Activated T-helper 2 cell treated with anti-CD3 and anti-CD28 coated beads, Interferon-gamma antibody, Interleukin-2, Interleukin-4, amounts not matched to agents 10 μg/mL and 5 μg/mL and 100 μg/mL, durations not matched to agents 14 hours and 24 hours and 36 hours (primary cell): ENCODE results near the gene FXYD1. TPM values are rescaled to one million over a fixed set of nuclear protein-coding genes. Genes with fewer than 3 reads are reported as not detected.

Experiments
- DNase-seq: peaks from one replicate; pipeline ENCODE4 v3.0.0; 2021; ENCODE audit warnings: low spot score
- H3K27ac Mint-ChIP-seq: one replicate; pipeline ENCODE4 v1.8.0; 2021; ENCODE audit warnings: mixed read lengths
- H3K27me3 Mint-ChIP-seq: one replicate; pipeline ENCODE4 v1.8.0; 2021; ENCODE audit warnings: low read depth, mixed read lengths
- H3K36me3 Mint-ChIP-seq: one replicate; pipeline ENCODE4 v1.8.0; 2021; ENCODE audit warnings: low read depth, mixed read lengths
- H3K4me1 Mint-ChIP-seq: one replicate; pipeline ENCODE4 v1.8.0; 2021; ENCODE audit warnings: low read depth, mixed read lengths
- H3K4me3 Mint-ChIP-seq: one replicate; pipeline ENCODE4 v1.8.0; 2021; ENCODE audit warnings: low read depth, mild to moderate bottlenecking, moderate library complexity, mixed read lengths
- H3K9me3 Mint-ChIP-seq: one replicate; pipeline ENCODE4 v1.8.0; 2021; ENCODE audit warnings: mixed read lengths
- intact Hi-C: fragments of 100-400 bp; cut with micrococcal nuclease; formaldehyde crosslinking; loops from one replicate; pipeline ENCODE4 v1.15.1; 2023
- total RNA-seq: library from RNA; stranded (reverse); gene quantifications from 2 replicates; pipeline ENCODE4 v1.2.3, GENCODE V29; 2022

Gene FXYD1
- total RNA-seq = 0.71 TPM in 1 of 2 replicates, not detected in the other

GRCh38 chr19:35138305-35138892 is at the start of gene FXYD1:
Gene FXYD1, plus strand, starts transcription at chr19:35138824. Its CDS starts 1,256 bp downstream, at chr19:35140080.
- no peaks in the 10 kb centered on the region for H3K9me3 Mint-ChIP-seq
- H3K4me3 Mint-ChIP-seq = no peak within 1 kb of the TSS
- H3K36me3 Mint-ChIP-seq = no peaks in the 10 kb centered on the region
- intact Hi-C loops = loop anchor here (5.0 kb wide), 1 partner anchor 71 kb away; no protein-coding TSS in a partner anchor
- no peak for DNase-seq
- peaks cover 19% of the 10 kb centered on the region for H3K27me3 Mint-ChIP-seq
- peaks cover 16% of the 10 kb centered on the region for H3K4me1 Mint-ChIP-seq
- H3K27ac Mint-ChIP-seq = no peak within 1 kb of the TSS

- intact Hi-C loops = no loop called here
- Mint-ChIP-seq H3K27ac (no peak overlapping the region), H3K4me3 (no peak overlapping the region), H3K36me3 (no peaks in the 10 kb centered on the region), H3K9me3 (no peaks in the 10 kb centered on the region), H3K4me1 (no peaks in the 10 kb centered on the region), H3K27me3 (peaks cover 4% of the 10 kb centered on the region)
- DNase-seq = no peak
These were observed 49.1 kb upstream of the FXYD1 start for GRCh38 chr19:35089554-35089953.

GRCh38 chr19:35090160-35090505 is 48.5 kb upstream of the FXYD1 start:
- Mint-ChIP-seq H3K27me3 (peaks cover 4% of the 10 kb centered on the region), H3K9me3 (no peaks in the 10 kb centered on the region), H3K4me3 (no peak overlapping the region), H3K27ac (no peak overlapping the region), H3K36me3 (no peaks in the 10 kb centered on the region), H3K4me1 (no peaks in the 10 kb centered on the region)
- no peak for DNase-seq
- intact Hi-C loops = loop anchor here (1.0 kb wide), 1 partner anchor 46 kb away; no protein-coding TSS in a partner anchor

GRCh38 chr19:35090506-35091214 is 48.0 kb upstream of the FXYD1 start:
- no peak for DNase-seq
- H3K4me3 Mint-ChIP-seq = no peak overlapping the region
- H3K27ac Mint-ChIP-seq = no peak overlapping the region
- intact Hi-C loops = loop anchor here (1.0 kb wide), 1 partner anchor 46 kb away; no protein-coding TSS in a partner anchor
- no peaks in the 10 kb centered on the region for H3K36me3 Mint-ChIP-seq
- no peaks in the 10 kb centered on the region for H3K9me3 Mint-ChIP-seq
- no peaks in the 10 kb centered on the region for H3K4me1 Mint-ChIP-seq
- H3K27me3 Mint-ChIP-seq = peaks cover 4% of the 10 kb centered on the region

GRCh38 chr19:35093430-35093829 is 45.2 kb upstream of the FXYD1 start:
- Mint-ChIP-seq H3K4me3 (no peak overlapping the region), H3K27ac (no peak overlapping the region), H3K27me3 (peaks cover 4% of the 10 kb centered on the region), H3K36me3 (no peaks in the 10 kb centered on the region), H3K4me1 (no peaks in the 10 kb centered on the region), H3K9me3 (no peaks in the 10 kb centered on the region)
- intact Hi-C loops = no loop called here
- DNase-seq = no peak

- no peaks in the 10 kb centered on the region for H3K4me1 Mint-ChIP-seq
- H3K9me3 Mint-ChIP-seq = no peaks in the 10 kb centered on the region
- intact Hi-C loops = no loop called here
- DNase-seq = no peak
- no peak overlapping the region for H3K4me3 Mint-ChIP-seq
- H3K27ac Mint-ChIP-seq = no peak overlapping the region
- no peaks in the 10 kb centered on the region for H3K36me3 Mint-ChIP-seq
- H3K27me3 Mint-ChIP-seq = peaks cover 4% of the 10 kb centered on the region
These were observed 44.5 kb upstream of the FXYD1 start for GRCh38 chr19:35093941-35094647.

GRCh38 chr19:35094656-35095055 is 44.0 kb upstream of the FXYD1 start:
- Mint-ChIP-seq H3K36me3 (no peaks in the 10 kb centered on the region), H3K9me3 (no peaks in the 10 kb centered on the region), H3K27ac (no peak overlapping the region), H3K4me3 (no peak overlapping the region), H3K27me3 (peaks cover 4% of the 10 kb centered on the region), H3K4me1 (no peaks in the 10 kb centered on the region)
- no peak for DNase-seq
- intact Hi-C loops = no loop called here

- no peak overlapping the region for H3K4me3 Mint-ChIP-seq
- intact Hi-C loops = no loop called here
- no peaks in the 10 kb centered on the region for H3K9me3 Mint-ChIP-seq
- H3K36me3 Mint-ChIP-seq = no peaks in the 10 kb centered on the region
- no peaks in the 10 kb centered on the region for H3K27me3 Mint-ChIP-seq
- no peak overlapping the region for H3K27ac Mint-ChIP-seq
- DNase-seq = no peak
- no peaks in the 10 kb centered on the region for H3K4me1 Mint-ChIP-seq
These were observed 42.8 kb upstream of the FXYD1 start for GRCh38 chr19:35095667-35096368.

GRCh38 chr19:35098413-35099049 is 40.1 kb upstream of the FXYD1 start:
- Mint-ChIP-seq H3K4me1 (no peaks in the 10 kb centered on the region), H3K4me3 (no peak overlapping the region), H3K27ac (no peak overlapping the region), H3K27me3 (no peaks in the 10 kb centered on the region), H3K9me3 (no peaks in the 10 kb centered on the region), H3K36me3 (no peaks in the 10 kb centered on the region)
- intact Hi-C loops = no loop called here
- DNase-seq = no peak

GRCh38 chr19:35099155-35099896 is 39.3 kb upstream of the FXYD1 start:
- H3K27ac Mint-ChIP-seq = no peak overlapping the region
- no peaks in the 10 kb centered on the region for H3K27me3 Mint-ChIP-seq
- H3K4me3 Mint-ChIP-seq = no peak overlapping the region
- no peaks in the 10 kb centered on the region for H3K36me3 Mint-ChIP-seq
- H3K4me1 Mint-ChIP-seq = no peaks in the 10 kb centered on the region
- no peaks in the 10 kb centered on the region for H3K9me3 Mint-ChIP-seq
- intact Hi-C loops = no loop called here
- DNase-seq = no peak

- Mint-ChIP-seq H3K4me3 (no peak overlapping the region), H3K9me3 (no peaks in the 10 kb centered on the region), H3K36me3 (no peaks in the 10 kb centered on the region), H3K27ac (no peak overlapping the region), H3K27me3 (no peaks in the 10 kb centered on the region), H3K4me1 (no peaks in the 10 kb centered on the region)
- intact Hi-C loops = no loop called here
- DNase-seq = no peak
These were observed 38.7 kb upstream of the FXYD1 start for GRCh38 chr19:35099897-35100275.
